Measurements from ENCODE around the gene EPHB3.

GRCh38 chr3:184546252-184546651 is 15.3 kb upstream of the EPHB3 start:
- TF ChIP-seq EZH2 (IDR thresholded peaks at IDR 0.05; ENCODE audit: borderline replicate concordance, low read depth, low read length, severe bottlenecking) (no peak), MAX (IDR thresholded peaks at IDR 0.05; ENCODE audit: insufficient read depth, insufficient read length) (no peak), JUN (IDR thresholded peaks at IDR 0.05; ENCODE audit: borderline replicate concordance, insufficient read depth, insufficient read length, low read depth) (no peak), POLR2A (IDR thresholded peaks at IDR 0.05; ENCODE audit: low read depth, low read length) (no peak), CTCF (IDR thresholded peaks at IDR 0.05; ENCODE audit: extremely low read depth in 1 of 2, insufficient read depth in 1 of 2, low read depth in 1 of 2, low read length in 2 of 2) (no peak)

Measured in endothelial cell of umbilical vein (primary cell).